ENCODE measurements around the gene PRELID3B.

PRELID3B gene

DNA sequence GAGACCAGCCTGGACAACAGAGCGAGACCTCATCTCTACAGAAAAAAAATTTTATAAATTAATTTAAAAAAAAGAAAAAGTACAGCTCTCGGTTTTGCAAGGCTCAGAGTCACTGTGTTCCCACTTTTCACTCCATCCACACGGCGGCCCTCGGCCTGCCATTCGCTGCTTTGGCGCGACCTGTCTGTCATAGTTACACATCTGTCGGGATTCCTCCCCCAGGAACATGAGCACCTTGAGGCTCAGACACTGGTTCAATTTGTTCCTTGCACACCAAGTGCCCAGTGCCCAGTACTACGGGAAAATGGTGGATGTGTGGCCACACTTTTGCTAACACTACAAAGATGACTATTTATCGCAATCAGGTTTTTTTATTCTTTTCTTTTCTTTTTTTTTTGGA, 43.9 kb downstream of the PRELID3B start:
- H3K4me3 ChIP-seq (ENCODE audit: low read length) = no peak overlapping the region
- no peaks in the 10 kb centered on the region for H3K9me3 ChIP-seq (replicated peaks; ENCODE audit: low read length)
- H3K4me2 ChIP-seq (ENCODE audit: low read length) = no peak overlapping the region
- no peaks in the 10 kb centered on the region for H3K27me3 ChIP-seq (ENCODE audit: control insufficient read depth, insufficient read depth, low read length)
- peaks cover 6% of the 10 kb centered on the region for H3K4me1 ChIP-seq (ENCODE audit: control insufficient read depth, insufficient read depth, low read length)
- no peak overlapping the region for H3K9ac ChIP-seq (ENCODE audit: low read depth, low read length)
- H3K36me3 ChIP-seq (ENCODE audit: insufficient read depth, low read length) = peaks cover 57% of the 10 kb centered on the region

DNA sequence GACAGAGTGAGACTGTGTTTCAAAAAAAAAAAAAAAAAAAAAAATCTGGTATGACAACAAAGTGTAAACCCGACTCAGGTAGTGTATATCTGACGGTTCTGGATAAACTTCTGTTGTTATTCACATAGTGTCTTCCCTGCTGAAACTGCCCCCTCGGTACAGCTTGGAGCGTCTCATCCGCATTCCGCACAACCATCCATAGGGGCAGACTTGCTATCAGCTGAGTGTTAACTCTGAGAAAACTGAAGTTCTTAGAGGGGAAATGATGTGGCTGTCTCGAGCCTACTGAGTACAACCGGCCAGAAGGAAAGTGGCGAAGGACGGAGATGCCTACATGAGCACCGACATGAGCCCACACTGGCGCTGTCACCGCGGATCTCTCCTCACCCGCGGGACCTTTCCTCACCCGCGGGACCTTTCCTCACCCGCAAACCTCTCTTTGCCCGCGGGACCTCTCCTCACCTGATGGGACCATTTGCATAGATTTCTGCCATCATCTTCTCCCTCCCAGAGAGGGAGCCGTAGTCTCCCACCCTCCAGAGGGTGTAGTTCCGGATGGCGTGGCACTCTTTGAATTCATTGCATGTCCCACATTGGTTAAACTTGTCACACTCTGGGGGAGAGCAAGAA, 45.3 kb downstream of the PRELID3B start:
- Histone ChIP-seq H3K4me3 (ENCODE audit: low read length) (no peak overlapping the region), H3K36me3 (ENCODE audit: insufficient read depth, low read length) (peaks cover 65% of the 10 kb centered on the region), H3K4me1 (ENCODE audit: control insufficient read depth, insufficient read depth, low read length) (no peaks in the 10 kb centered on the region)

DNA sequence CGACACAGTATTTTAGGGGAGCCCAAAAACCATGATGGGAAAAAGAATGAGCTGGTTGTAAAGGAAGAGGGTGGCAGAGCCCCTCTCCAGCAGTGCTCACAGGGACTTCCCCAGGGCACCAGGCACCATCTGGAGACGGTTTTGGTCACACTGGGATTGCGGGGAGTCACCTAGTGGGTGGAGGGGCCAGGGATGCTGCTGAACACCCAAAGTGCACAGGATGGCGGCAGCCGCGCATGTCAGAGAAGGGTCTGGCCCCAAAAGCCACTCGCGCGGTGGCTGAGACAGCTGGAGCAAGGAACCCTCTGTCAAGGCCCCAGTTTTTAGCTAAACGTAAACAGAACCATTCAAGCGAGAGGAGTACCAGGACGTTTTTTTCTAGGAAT, 46.4 kb downstream of the PRELID3B start:
- Histone ChIP-seq H3K27me3 (ENCODE audit: control insufficient read depth, insufficient read depth, low read length) (no peaks in the 10 kb centered on the region), H3K4me1 (ENCODE audit: control insufficient read depth, insufficient read depth, low read length) (no peaks in the 10 kb centered on the region), H3K4me2 (ENCODE audit: low read length) (no peak overlapping the region), H3K9me3 (replicated peaks; ENCODE audit: low read length) (no peaks in the 10 kb centered on the region), H3K4me3 (ENCODE audit: low read length) (no peak overlapping the region), H3K9ac (ENCODE audit: low read depth, low read length) (no peak overlapping the region), H3K36me3 (ENCODE audit: insufficient read depth, low read length) (peaks cover 70% of the 10 kb centered on the region)

More for the DNA sequence above, 45.3 kb downstream of the PRELID3B start:
- no peak overlapping the region for H3K4me2 ChIP-seq (ENCODE audit: low read length)
- no peaks in the 10 kb centered on the region for H3K27me3 ChIP-seq (ENCODE audit: control insufficient read depth, insufficient read depth, low read length)
- no peaks in the 10 kb centered on the region for H3K9me3 ChIP-seq (replicated peaks; ENCODE audit: low read length)
- no peak overlapping the region for H3K9ac ChIP-seq (ENCODE audit: low read depth, low read length)

DNA sequence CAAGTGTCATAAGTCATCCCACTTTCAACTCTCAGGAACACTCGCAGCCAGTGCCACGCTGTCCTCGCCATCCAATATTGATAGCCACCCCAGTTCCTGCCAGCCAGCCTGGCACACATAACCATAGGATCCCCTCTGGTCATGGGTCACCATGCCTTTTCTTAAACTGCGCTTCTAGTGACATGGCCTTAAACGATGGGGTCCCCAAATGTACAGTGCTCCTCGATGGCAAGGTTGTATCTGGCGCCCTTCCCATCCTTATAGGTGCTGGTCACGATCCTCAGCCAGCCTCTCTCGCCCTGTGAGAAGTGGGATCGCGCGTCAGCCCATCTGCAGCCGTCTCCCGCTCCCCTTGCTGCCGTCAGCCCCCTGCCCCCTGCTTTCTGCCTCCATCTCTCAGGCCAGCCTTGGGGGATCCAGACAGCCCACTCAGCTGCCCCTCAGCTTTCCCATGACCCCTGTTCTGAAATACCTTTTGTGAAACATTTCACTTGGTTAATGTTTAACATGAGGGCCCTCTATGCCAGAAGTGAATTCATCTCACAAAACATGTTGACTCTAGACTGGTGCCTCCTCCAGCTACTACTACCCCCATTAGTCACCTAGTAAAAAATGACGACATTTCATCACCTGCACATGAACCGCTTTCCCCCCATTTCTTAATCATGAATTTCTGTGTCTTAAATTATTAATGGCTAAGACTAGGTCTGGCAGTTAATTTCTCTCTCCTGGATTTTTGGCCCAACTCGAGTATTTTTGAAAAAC, 46.9 kb downstream of the PRELID3B start:
- H3K4me2 ChIP-seq (ENCODE audit: low read length) = no peak overlapping the region
- H3K4me3 ChIP-seq (ENCODE audit: low read length) = no peak overlapping the region
- H3K9ac ChIP-seq (ENCODE audit: low read depth, low read length) = no peak overlapping the region
- H3K9me3 ChIP-seq (replicated peaks; ENCODE audit: low read length) = no peaks in the 10 kb centered on the region
- no peaks in the 10 kb centered on the region for H3K4me1 ChIP-seq (ENCODE audit: control insufficient read depth, insufficient read depth, low read length)
- no peaks in the 10 kb centered on the region for H3K27me3 ChIP-seq (ENCODE audit: control insufficient read depth, insufficient read depth, low read length)
- peaks cover 73% of the 10 kb centered on the region for H3K36me3 ChIP-seq (ENCODE audit: insufficient read depth, low read length)

DNA sequence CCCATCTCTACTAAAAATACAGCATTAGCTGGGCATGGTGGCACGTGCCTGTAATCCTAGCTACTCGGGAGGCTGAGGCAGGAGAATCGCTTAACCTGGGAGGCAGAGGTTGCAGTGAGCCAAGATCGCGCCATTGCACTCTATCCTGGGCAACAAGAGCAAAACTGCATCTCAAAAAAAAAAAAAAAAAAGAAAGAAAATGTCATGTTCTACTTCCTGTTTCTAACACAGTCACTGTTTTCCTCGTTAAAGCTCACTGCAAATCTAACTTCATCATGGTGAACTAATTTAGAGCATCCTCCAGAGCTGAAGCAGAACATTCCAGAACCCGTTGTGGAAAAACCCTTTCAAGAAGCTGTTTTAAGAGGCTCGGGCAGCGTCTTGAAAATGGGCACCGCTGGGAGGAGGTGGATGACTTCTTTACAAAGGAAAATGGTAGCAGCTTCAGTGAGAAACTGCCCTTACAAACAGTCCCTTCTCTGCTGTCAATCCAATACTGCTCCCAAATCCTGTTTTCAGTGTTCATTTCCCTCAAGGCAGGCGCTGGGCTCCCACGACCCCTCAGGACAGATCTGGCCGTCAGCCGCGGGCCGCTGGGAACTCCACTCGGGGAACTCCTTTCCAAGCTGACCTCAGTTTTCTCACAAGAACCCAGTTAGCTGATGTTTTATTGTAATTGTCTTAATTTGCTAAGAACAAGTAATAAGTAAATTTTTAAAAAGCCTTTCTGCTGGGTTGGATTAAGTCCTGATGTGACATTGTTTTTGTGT, 48.0 kb downstream of the PRELID3B start:
- Histone ChIP-seq H3K4me1 (ENCODE audit: control insufficient read depth, insufficient read depth, low read length) (no peaks in the 10 kb centered on the region), H3K27me3 (ENCODE audit: control insufficient read depth, insufficient read depth, low read length) (no peaks in the 10 kb centered on the region), H3K9ac (ENCODE audit: low read depth, low read length) (no peak overlapping the region), H3K4me2 (ENCODE audit: low read length) (no peak overlapping the region), H3K36me3 (ENCODE audit: insufficient read depth, low read length) (peaks cover 81% of the 10 kb centered on the region), H3K4me3 (ENCODE audit: low read length) (no peak overlapping the region), H3K9me3 (replicated peaks; ENCODE audit: low read length) (no peaks in the 10 kb centered on the region)

DNA sequence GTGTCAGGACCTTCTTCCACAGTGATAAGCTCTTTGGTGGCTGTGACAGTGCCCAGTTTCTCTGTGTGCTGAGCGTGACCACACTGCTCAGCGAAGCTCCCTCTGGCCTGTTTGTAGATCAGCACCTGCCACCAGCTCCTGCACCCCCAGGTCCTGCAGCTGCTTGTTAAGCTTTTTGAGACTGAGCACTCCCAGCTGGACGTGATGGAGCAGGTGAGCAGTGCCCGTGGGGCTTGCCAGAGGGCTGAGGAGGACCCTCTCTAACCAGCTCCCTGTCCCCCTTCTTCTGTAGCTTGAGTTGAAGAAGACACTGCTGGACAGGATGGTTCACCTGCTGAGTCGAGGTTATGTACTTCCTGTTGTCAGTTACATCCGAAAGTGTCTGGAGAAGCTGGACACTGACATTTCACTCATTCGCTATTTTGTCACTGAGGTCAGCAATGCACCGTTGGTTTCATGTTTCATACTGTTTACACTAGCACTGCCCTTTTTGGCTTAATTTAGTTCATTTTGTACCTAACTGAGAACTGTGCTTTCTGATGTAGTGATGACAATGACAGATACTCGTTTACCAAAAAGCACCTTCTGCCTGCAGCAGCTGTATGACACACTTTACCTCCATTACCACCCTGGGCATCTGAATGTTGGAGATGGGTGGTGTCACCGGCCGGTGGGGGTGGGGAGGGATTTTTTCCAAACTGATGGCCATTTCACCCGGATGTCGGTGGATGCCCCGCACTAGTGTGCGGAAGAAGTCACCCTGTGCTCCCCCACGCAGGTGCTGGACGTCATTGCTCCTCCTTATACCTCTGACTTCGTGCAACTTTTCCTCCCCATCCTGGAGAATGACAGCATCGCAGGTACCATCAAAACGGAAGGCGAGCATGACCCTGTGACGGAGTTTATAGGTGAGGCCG, 49.0 kb downstream of the PRELID3B start:
- Histone ChIP-seq H3K4me3 (ENCODE audit: low read length) (no peak overlapping the region), H3K4me1 (ENCODE audit: control insufficient read depth, insufficient read depth, low read length) (no peaks in the 10 kb centered on the region), H3K4me2 (ENCODE audit: low read length) (no peak overlapping the region), H3K9me3 (replicated peaks; ENCODE audit: low read length) (no peaks in the 10 kb centered on the region), H3K9ac (ENCODE audit: low read depth, low read length) (no peak overlapping the region), H3K27me3 (ENCODE audit: control insufficient read depth, insufficient read depth, low read length) (no peaks in the 10 kb centered on the region), H3K36me3 (ENCODE audit: insufficient read depth, low read length) (peaks cover 88% of the 10 kb centered on the region)

DNA sequence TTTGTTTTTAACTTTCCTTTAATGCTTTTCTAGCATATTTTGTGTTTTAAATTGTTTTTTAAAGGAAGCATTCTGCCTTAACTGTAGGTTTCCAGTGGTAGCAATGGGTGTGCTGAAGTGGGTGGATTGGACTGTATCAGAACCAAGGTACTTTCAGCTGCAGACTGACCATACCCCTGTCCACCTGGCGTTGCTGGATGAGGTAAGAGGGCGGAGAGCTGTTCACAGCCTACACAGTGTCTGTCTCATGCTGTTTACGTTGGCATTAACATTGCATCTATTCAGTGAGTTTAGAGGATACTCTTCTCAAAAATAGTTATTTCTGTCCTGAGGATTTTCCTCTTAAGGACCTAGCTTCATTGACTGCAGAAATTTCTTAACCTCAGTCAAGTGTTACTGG, 49.7 kb downstream of the PRELID3B start:
- Histone ChIP-seq H3K27me3 (ENCODE audit: control insufficient read depth, insufficient read depth, low read length) (no peaks in the 10 kb centered on the region), H3K4me3 (ENCODE audit: low read length) (no peak overlapping the region), H3K4me2 (ENCODE audit: low read length) (no peak overlapping the region), H3K9ac (ENCODE audit: low read depth, low read length) (no peak overlapping the region), H3K4me1 (ENCODE audit: control insufficient read depth, insufficient read depth, low read length) (no peaks in the 10 kb centered on the region), H3K9me3 (replicated peaks; ENCODE audit: low read length) (no peaks in the 10 kb centered on the region), H3K36me3 (ENCODE audit: insufficient read depth, low read length) (peaks cover 93% of the 10 kb centered on the region)

DNA sequence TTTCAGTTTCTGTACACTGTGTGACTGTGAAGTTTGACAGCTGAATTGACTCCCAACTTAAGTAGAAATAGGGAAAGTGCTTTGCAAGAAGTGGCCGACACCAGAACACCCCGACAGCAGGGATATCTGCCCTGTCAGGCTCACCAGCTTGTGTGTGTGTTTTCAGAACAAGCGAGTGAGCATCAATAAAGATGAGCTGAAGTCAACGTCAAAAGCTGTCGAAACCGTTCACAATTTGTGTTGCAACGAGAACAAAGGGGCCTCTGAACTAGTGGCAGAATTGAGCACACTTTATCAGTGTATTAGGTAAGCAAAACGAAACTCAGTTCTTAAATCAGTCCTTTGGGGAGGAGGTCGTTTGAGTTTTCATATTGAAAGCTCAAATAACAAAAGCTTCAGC, 50.9 kb downstream of the PRELID3B start:
- Histone ChIP-seq H3K9me3 (replicated peaks; ENCODE audit: low read length) (no peaks in the 10 kb centered on the region), H3K9ac (ENCODE audit: low read depth, low read length) (no peak overlapping the region), H3K4me3 (ENCODE audit: low read length) (no peak overlapping the region), H3K27me3 (ENCODE audit: control insufficient read depth, insufficient read depth, low read length) (no peaks in the 10 kb centered on the region), H3K4me2 (ENCODE audit: low read length) (no peak overlapping the region), H3K36me3 (ENCODE audit: insufficient read depth, low read length) (peaks cover 92% of the 10 kb centered on the region), H3K4me1 (ENCODE audit: control insufficient read depth, insufficient read depth, low read length) (no peaks in the 10 kb centered on the region)

DNA sequence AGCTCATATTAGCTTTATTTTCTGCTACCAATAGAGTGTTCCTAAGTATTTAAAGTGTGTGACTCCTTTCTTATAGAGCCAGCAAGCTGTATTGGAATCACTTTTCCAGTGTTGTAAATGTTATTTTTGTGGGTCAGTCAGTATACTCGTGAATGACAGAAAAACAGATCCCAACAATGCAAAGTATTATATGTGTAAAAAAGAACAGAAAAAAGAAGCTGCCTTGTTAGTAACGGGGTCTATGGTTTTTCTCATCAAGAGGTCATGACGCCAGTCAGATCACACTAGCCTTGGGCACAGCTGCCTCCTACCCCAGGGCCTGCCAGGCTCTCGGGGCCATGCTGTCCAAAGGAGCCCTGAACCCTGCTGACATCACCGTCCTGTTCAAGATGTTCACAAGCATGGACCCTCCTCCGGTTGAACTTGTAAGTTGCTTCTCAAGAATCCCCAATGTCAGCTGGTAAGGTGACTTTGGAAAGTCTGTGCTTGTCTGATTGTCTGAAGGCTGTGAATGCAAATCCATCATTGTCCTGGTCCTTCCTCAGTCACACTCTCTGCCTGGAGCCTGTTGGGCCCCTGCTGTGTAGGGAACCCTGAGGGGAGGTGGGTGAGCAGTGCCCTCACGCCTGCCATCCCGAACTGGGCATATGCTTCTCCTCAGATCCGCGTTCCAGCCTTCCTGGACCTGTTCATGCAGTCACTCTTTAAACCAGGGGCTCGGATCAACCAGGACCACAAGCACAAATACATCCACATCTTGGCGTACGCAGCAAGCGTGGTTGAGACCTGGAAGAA, 51.7 kb downstream of the PRELID3B start:
- Histone ChIP-seq H3K27me3 (ENCODE audit: control insufficient read depth, insufficient read depth, low read length) (no peaks in the 10 kb centered on the region), H3K9me3 (replicated peaks; ENCODE audit: low read length) (no peaks in the 10 kb centered on the region), H3K4me1 (ENCODE audit: control insufficient read depth, insufficient read depth, low read length) (no peaks in the 10 kb centered on the region), H3K36me3 (ENCODE audit: insufficient read depth, low read length) (peaks cover 87% of the 10 kb centered on the region), H3K4me3 (ENCODE audit: low read length) (no peak overlapping the region), H3K4me2 (ENCODE audit: low read length) (no peak overlapping the region), H3K9ac (ENCODE audit: low read depth, low read length) (no peak overlapping the region)

DNA sequence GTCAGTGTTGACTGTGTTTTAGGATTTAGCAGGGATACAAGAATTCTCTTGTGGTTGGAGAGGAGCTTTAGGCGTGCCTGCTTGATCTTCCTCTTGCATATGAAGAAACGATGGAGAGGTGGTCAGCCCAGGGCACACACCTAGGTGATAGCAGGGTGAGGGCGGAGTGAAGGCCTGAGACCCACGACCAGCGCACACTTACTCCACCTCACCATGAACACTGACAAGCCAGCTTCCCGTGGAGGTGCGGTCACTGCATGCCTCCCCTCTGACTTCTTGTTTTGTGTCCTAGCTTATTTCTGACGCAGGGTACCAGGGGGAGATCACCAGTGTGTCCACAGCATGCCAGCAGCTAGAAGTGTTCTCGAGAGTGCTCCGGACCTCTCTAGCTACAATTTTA, 53.4 kb downstream of the PRELID3B start:
- Histone ChIP-seq H3K4me2 (ENCODE audit: low read length) (no peak overlapping the region), H3K9ac (ENCODE audit: low read depth, low read length) (no peak overlapping the region), H3K27me3 (ENCODE audit: control insufficient read depth, insufficient read depth, low read length) (no peaks in the 10 kb centered on the region), H3K9me3 (replicated peaks; ENCODE audit: low read length) (no peaks in the 10 kb centered on the region), H3K4me1 (ENCODE audit: control insufficient read depth, insufficient read depth, low read length) (no peaks in the 10 kb centered on the region), H3K36me3 (ENCODE audit: insufficient read depth, low read length) (peaks cover 74% of the 10 kb centered on the region), H3K4me3 (ENCODE audit: low read length) (no peak overlapping the region)

Data from skeletal muscle satellite cell (primary cell).